NCI-H774 (cell line): Measurements from ENCODE around the gene SUSD6.
"Not testable (repeated sequence)": the region's sequence is repeated elsewhere in the genome, so short reads cannot be mapped to it uniquely, and the experiment has no call there.

Experiments used
- DNase-seq: peaks from one replicate; lab custom pipeline; 2025; lab: John Stamatoyannopoulos, UW

SUSD6 gene

GRCh38 chr14:69593018-69593677, 18.2 kb upstream of the SUSD6 start:
- no peak for DNase-seq

GRCh38 chr14:69594846-69595245, 16.6 kb upstream of the SUSD6 start:
- DNase-seq: no peak

GRCh38 chr14:69595336-69595735, 16.1 kb upstream of the SUSD6 start:
- no peak for DNase-seq

GRCh38 chr14:69599431-69599830, 12.0 kb upstream of the SUSD6 start:
- DNase-seq: not testable (repeated sequence)

- DNase-seq: no peak
Observed at GRCh38 chr14:69600304-69600891, 11.0 kb upstream of the SUSD6 start.

GRCh38 chr14:69605738-69606137, 5.7 kb upstream of the SUSD6 start:
- no peak for DNase-seq

- no peak for DNase-seq
Observed at GRCh38 chr14:69606258-69607184, 4.9 kb upstream of the SUSD6 start.

- DNase-seq: no peak
Observed at GRCh38 chr14:69610020-69610873, 1.1 kb upstream of the SUSD6 start.

GRCh38 chr14:69610874-69611171, 573 bp upstream of the SUSD6 start:
- DNase-seq: no peak

GRCh38 chr14:69612014-69612782, 802 bp downstream of the SUSD6 start:
- no peak for DNase-seq

- DNase-seq: no peak
Observed at GRCh38 chr14:69612783-69613130, 1.4 kb downstream of the SUSD6 start.

- no peak for DNase-seq
Observed at GRCh38 chr14:69613312-69614073, 2.1 kb downstream of the SUSD6 start.

- DNase-seq: no peak
Observed at GRCh38 chr14:69614592-69614991, 3.2 kb downstream of the SUSD6 start.

GRCh38 chr14:69615121-69615495, 3.7 kb downstream of the SUSD6 start:
- no peak for DNase-seq

GRCh38 chr14:69615496-69616407, 4.4 kb downstream of the SUSD6 start:
- DNase-seq: no peak

- DNase-seq: no peak
Observed at GRCh38 chr14:69616408-69616773, 5.0 kb downstream of the SUSD6 start.

- DNase-seq: no peak
Observed at GRCh38 chr14:69617796-69618195, 6.4 kb downstream of the SUSD6 start.

- no peak for DNase-seq
Observed at GRCh38 chr14:69619012-69619411, 7.6 kb downstream of the SUSD6 start.

GRCh38 chr14:69620211-69620611, 8.8 kb downstream of the SUSD6 start:
- DNase-seq: no peak

- DNase-seq: no peak
Observed at GRCh38 chr14:69620981-69621380, 9.6 kb downstream of the SUSD6 start.
